Measurements from ENCODE around the gene FERMT3. TPM values are rescaled to one million over a fixed set of nuclear protein-coding genes. Genes with fewer than 3 reads are reported as not detected.
A peak's percentile ranks its signal among the peaks of the same experiment; 100 is the strongest.

Gene FERMT3
- total and polyA plus RNA-seq, 2 of the 13 experiments (the other 11 are each of a cell fraction or from before 2014, with no cell fraction given) = 0.29 TPM; not detected in 1

- TF ChIP-seq DZIP1 (CRISPR knock-in tag; IDR thresholded peaks at IDR 0.05) (no peak), HOXA7 (CRISPR knock-in tag; IDR thresholded peaks at IDR 0.05) (no peak), MIER2 (CRISPR knock-in tag; IDR thresholded peaks at IDR 0.05) (no peak), FOSL2 (CRISPR knock-in tag; IDR thresholded peaks at IDR 0.05) (0 out of 2 replicates have a peak, but pooled peaks have one; percentile 17), ZNF749 (CRISPR knock-in tag; IDR thresholded peaks at IDR 0.05; ENCODE audit: borderline replicate concordance) (0 out of 2 replicates have a peak, but pooled peaks have one; percentile 0), RERE (CRISPR knock-in tag; IDR thresholded peaks at IDR 0.05; ENCODE audit: low read depth) (no peak), HNRNPH1 (optimal IDR thresholded peaks at IDR 0.05; ENCODE audit: low read depth, low read length) (peak; percentile 23), SMAD3 (CRISPR knock-in tag; IDR thresholded peaks at IDR 0.05) (no peak), PATZ1 (CRISPR knock-in tag; IDR thresholded peaks at IDR 0.05) (0 out of 2 replicates have a peak, but pooled peaks have one; percentile 28), HNRNPLL (IDR thresholded peaks at IDR 0.05; ENCODE audit: low read depth, low read length, poor library complexity, severe bottlenecking) (no peak), AGO1 (IDR thresholded peaks at IDR 0.05; ENCODE audit: low read depth, low read length, poor library complexity, severe bottlenecking) (peak; percentile 83), POLR2AphosphoS5 (IDR thresholded peaks at IDR 0.05; ENCODE audit: low read depth, low read length) (peak; percentile 28; the same call in 1 of the 2 replicates)
- TF ChIP-seq, protein P1, sequence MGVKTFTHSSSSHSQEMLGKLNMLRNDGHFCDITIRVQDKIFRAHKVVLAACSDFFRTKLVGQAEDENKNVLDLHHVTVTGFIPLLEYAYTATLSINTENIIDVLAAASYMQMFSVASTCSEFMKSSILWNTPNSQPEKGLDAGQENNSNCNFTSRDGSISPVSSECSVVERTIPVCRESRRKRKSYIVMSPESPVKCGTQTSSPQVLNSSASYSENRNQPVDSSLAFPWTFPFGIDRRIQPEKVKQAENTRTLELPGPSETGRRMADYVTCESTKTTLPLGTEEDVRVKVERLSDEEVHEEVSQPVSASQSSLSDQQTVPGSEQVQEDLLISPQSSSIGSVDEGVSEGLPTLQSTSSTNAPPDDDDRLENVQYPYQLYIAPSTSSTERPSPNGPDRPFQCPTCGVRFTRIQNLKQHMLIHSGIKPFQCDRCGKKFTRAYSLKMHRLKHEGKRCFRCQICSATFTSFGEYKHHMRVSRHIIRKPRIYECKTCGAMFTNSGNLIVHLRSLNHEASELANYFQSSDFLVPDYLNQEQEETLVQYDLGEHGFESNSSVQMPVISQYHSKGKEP (CRISPR knock-in tag; IDR thresholded peaks at IDR 0.05) = no peak
Observed at GRCh38 chr11:64243236-64243854, 36.8 kb downstream of the FERMT3 start (continued).
